ENCODE results near the gene TMEM109. TPM values are rescaled to one million over a fixed set of nuclear protein-coding genes. Genes with fewer than 3 reads are reported as not detected.
A peak's percentile ranks its signal among the peaks of the same experiment; 100 is the strongest.

The TMEM109 gene
- total and polyA plus RNA-seq, 9 of the 15 experiments (the other 6 are each of a cell fraction or from before 2014, with no cell fraction given) = 9.2 to 71.3 (median 30.5) TPM

DNA sequence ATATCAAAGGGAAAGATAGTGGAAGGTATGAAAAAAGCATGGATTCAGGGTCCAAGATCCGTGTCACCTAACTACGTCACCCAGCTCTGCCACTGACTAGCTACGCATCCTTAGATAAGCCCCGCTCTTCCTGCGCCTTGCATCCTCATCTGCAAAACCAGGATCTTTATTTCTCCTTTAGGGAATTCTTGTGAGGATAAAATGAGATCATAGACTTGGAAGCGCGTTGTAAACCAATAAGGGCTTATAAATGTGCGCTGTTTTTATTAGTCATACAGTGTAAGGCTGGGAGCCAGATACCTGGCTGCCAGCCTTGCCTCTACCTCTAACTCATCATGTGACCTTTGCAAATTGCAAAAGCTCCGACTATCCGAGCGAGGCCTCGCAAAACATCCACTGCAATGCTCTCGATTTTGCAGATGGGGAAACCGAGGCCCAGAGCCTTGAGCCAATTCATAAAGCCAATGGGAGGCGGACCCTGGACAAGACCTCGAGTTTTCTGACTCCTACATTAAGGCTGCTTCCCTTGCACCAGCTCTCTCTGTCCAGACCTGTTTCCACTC is 8.3 kb upstream of the TMEM109 start (continued):
- TF ChIP-seq, protein P1, sequence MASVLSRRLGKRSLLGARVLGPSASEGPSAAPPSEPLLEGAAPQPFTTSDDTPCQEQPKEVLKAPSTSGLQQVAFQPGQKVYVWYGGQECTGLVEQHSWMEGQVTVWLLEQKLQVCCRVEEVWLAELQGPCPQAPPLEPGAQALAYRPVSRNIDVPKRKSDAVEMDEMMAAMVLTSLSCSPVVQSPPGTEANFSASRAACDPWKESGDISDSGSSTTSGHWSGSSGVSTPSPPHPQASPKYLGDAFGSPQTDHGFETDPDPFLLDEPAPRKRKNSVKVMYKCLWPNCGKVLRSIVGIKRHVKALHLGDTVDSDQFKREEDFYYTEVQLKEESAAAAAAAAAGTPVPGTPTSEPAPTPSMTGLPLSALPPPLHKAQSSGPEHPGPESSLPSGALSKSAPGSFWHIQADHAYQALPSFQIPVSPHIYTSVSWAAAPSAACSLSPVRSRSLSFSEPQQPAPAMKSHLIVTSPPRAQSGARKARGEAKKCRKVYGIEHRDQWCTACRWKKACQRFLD (CRISPR knock-in tag; IDR thresholded peaks at IDR 0.05) = no peak
- TF ChIP-seq ZNF785 (CRISPR knock-in tag; IDR thresholded peaks at IDR 0.05) (no peak), HNRNPH1 (optimal IDR thresholded peaks at IDR 0.05; ENCODE audit: low read depth, low read length) (no peak), CCAR2 (IDR thresholded peaks at IDR 0.05; ENCODE audit: low read depth, low read length) (no peak), CREM (IDR thresholded peaks at IDR 0.05; ENCODE audit: low read depth) (peak; percentile 78), POLR2AphosphoS5 (IDR thresholded peaks at IDR 0.05; ENCODE audit: control insufficient read depth, insufficient read depth, low read depth, low read length) (no peak), BACH1 (tag; IDR thresholded peaks at IDR 0.05) (no peak), ZNF444 (CRISPR knock-in tag; IDR thresholded peaks at IDR 0.05) (no peak), GATAD2A (IDR thresholded peaks at IDR 0.05) (0 out of 2 replicates have a peak, but pooled peaks have one; percentile 30), KHSRP (IDR thresholded peaks at IDR 0.05) (no peak), FOXP1 (CRISPR knock-in tag; IDR thresholded peaks at IDR 0.05) (no peak), RAD51 (IDR thresholded peaks at IDR 0.05; ENCODE audit: borderline replicate concordance, low read depth) (peak; percentile 22; the same call in 1 of the 2 replicates), NR2F6 (CRISPR knock-in tag; IDR thresholded peaks at IDR 0.05) (no peak), SMARCC2 (IDR thresholded peaks at IDR 0.05; ENCODE audit: low read depth) (no peak), ZNF668 (CRISPR knock-in tag; IDR thresholded peaks at IDR 0.05) (no peak), TRIM24 (IDR thresholded peaks at IDR 0.05) (no peak)
- TF ChIP-seq, protein P2, sequence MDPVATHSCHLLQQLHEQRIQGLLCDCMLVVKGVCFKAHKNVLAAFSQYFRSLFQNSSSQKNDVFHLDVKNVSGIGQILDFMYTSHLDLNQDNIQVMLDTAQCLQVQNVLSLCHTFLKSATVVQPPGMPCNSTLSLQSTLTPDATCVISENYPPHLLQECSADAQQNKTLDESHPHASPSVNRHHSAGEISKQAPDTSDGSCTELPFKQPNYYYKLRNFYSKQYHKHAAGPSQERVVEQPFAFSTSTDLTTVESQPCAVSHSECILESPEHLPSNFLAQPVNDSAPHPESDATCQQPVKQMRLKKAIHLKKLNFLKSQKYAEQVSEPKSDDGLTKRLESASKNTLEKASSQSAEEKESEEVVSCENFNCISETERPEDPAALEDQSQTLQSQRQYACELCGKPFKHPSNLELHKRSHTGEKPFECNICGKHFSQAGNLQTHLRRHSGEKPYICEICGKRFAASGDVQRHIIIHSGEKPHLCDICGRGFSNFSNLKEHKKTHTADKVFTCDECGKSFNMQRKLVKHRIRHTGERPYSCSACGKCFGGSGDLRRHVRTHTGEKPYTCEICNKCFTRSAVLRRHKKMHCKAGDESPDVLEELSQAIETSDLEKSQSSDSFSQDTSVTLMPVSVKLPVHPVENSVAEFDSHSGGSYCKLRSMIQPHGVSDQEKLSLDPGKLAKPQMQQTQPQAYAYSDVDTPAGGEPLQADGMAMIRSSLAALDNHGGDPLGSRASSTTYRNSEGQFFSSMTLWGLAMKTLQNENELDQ (CRISPR knock-in tag; IDR thresholded peaks at IDR 0.05; ENCODE audit: borderline replicate concordance) = no peak
- TF ChIP-seq, protein P3, sequence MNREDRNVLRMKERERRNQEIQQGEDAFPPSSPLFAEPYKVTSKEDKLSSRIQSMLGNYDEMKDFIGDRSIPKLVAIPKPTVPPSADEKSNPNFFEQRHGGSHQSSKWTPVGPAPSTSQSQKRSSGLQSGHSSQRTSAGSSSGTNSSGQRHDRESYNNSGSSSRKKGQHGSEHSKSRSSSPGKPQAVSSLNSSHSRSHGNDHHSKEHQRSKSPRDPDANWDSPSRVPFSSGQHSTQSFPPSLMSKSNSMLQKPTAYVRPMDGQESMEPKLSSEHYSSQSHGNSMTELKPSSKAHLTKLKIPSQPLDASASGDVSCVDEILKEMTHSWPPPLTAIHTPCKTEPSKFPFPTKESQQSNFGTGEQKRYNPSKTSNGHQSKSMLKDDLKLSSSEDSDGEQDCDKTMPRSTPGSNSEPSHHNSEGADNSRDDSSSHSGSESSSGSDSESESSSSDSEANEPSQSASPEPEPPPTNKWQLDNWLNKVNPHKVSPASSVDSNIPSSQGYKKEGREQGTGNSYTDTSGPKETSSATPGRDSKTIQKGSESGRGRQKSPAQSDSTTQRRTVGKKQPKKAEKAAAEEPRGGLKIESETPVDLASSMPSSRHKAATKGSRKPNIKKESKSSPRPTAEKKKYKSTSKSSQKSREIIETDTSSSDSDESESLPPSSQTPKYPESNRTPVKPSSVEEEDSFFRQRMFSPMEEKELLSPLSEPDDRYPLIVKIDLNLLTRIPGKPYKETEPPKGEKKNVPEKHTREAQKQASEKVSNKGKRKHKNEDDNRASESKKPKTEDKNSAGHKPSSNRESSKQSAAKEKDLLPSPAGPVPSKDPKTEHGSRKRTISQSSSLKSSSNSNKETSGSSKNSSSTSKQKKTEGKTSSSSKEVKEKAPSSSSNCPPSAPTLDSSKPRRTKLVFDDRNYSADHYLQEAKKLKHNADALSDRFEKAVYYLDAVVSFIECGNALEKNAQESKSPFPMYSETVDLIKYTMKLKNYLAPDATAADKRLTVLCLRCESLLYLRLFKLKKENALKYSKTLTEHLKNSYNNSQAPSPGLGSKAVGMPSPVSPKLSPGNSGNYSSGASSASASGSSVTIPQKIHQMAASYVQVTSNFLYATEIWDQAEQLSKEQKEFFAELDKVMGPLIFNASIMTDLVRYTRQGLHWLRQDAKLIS (CRISPR knock-in tag; IDR thresholded peaks at IDR 0.05) = 0 out of 2 replicates have a peak, but pooled peaks have one; percentile 56
- TF ChIP-seq, protein P4, sequence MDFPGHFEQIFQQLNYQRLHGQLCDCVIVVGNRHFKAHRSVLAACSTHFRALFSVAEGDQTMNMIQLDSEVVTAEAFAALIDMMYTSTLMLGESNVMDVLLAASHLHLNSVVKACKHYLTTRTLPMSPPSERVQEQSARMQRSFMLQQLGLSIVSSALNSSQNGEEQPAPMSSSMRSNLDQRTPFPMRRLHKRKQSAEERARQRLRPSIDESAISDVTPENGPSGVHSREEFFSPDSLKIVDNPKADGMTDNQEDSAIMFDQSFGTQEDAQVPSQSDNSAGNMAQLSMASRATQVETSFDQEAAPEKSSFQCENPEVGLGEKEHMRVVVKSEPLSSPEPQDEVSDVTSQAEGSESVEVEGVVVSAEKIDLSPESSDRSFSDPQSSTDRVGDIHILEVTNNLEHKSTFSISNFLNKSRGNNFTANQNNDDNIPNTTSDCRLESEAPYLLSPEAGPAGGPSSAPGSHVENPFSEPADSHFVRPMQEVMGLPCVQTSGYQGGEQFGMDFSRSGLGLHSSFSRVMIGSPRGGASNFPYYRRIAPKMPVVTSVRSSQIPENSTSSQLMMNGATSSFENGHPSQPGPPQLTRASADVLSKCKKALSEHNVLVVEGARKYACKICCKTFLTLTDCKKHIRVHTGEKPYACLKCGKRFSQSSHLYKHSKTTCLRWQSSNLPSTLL (IDR thresholded peaks at IDR 0.05) = no peak

Measured in K562 (cell line).